ENCODE data around the gene SUGCT. TPM values are rescaled to one million over a fixed set of nuclear protein-coding genes. Genes with fewer than 3 reads are reported as not detected.

SUGCT gene
- total RNA-seq, 1 experiment from 2014 or later = 14.4 TPM

- in situ Hi-C loops (cut with HindIII; ENCODE audit: low pct_unique_long_range_greater_than_20kb, low sequenced_read_pairs) = no loop called here
- DNase-seq (ENCODE audit: low read depth, low spot score) = peak; percentile 80
Observed at GRCh38 chr7:40583667-40584444, 449.1 kb downstream of the SUGCT start.

GRCh38 chr7:40584667-40585433 lies 450.0 kb downstream of the SUGCT start:
- in situ Hi-C loops (cut with HindIII; ENCODE audit: low pct_unique_long_range_greater_than_20kb, low sequenced_read_pairs) = no loop called here
- DNase-seq (ENCODE audit: low read depth, low spot score) = peak; percentile 26

- in situ Hi-C loops (cut with HindIII; ENCODE audit: low pct_unique_long_range_greater_than_20kb, low sequenced_read_pairs) = no loop called here
- DNase-seq (ENCODE audit: low read depth, low spot score) = no peak
Observed at GRCh38 chr7:40586197-40586596, 451.4 kb downstream of the SUGCT start.

GRCh38 chr7:40587419-40587818 lies 452.6 kb downstream of the SUGCT start:
- in situ Hi-C loops (cut with HindIII; ENCODE audit: low pct_unique_long_range_greater_than_20kb, low sequenced_read_pairs) = no loop called here
- no peak for DNase-seq (ENCODE audit: low read depth, low spot score)

DNA sequence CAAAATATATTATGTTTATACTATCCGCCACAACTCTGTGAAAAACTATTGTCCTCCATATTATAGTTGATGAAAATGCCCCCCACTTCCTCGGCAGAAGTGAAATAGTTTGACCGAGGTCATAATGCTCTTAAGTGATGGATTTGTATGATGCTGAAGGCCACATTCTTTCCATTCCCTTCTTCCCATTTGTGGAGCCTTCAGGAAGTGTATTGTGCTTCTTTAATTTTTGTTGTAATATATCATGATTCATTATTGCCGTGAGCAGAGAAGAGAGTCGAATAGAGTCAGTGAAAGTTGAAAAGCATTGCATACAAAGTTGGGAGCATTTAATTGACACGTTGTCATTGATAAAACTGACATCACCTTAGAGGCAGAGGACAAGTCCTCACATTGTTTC lies 460.3 kb downstream of the SUGCT start:
- no peak for DNase-seq (ENCODE audit: low read depth, low spot score)
- in situ Hi-C loops (cut with HindIII; ENCODE audit: low pct_unique_long_range_greater_than_20kb, low sequenced_read_pairs) = no loop called here

DNA sequence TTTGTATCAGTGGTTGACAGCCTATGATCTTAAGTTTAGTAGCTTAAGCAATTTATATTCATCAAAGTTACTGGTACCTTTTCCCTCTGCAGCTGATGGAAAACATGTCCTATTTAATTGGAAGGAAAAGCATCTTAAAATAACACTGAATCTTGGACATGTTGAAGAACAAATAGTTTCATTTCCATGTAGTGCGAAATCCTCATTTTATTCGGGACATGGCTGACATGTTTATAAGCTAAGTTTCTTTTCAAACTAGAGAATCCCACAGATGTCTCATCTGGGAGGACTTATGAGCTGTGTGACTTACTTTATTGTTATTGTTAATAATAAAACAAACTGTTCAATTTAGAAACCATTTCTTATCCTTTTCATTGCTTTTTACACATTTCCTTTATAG lies 461.0 kb downstream of the SUGCT start:
- in situ Hi-C loops (cut with HindIII; ENCODE audit: low pct_unique_long_range_greater_than_20kb, low sequenced_read_pairs) = no loop called here
- no peak for DNase-seq (ENCODE audit: low read depth, low spot score)

DNA sequence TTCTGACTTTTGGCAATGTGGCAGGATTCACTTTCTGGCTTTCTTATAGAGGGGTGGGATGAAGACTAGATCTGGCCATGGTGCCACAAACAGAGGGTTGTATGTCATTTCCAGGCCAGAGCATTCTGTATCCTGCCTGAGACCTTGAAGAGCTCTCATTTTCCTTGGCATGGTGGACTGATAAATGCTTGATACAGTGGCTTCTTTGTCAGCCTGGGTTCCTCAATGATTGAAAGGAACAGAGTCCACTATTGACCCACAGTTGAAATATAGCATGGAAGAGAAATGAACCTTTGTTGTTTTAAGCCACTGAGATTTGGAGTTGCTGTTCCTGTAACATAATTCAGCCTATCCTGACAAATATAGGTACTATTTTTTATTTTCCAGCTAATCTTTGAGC lies 462.7 kb downstream of the SUGCT start:
- in situ Hi-C loops (cut with HindIII; ENCODE audit: low pct_unique_long_range_greater_than_20kb, low sequenced_read_pairs) = no loop called here
- DNase-seq (ENCODE audit: low read depth, low spot score) = peak; percentile 92

GRCh38 chr7:40598915-40599314 lies 464.1 kb downstream of the SUGCT start:
- DNase-seq (ENCODE audit: low read depth, low spot score) = no peak
- in situ Hi-C loops (cut with HindIII; ENCODE audit: low pct_unique_long_range_greater_than_20kb, low sequenced_read_pairs) = no loop called here

- DNase-seq (ENCODE audit: low read depth, low spot score) = no peak
- in situ Hi-C loops (cut with HindIII; ENCODE audit: low pct_unique_long_range_greater_than_20kb, low sequenced_read_pairs) = loop anchor here (25.0 kb wide), 1 partner anchor 263 kb away; no protein-coding TSS in a partner anchor
Observed at GRCh38 chr7:40599836-40600235, 465.0 kb downstream of the SUGCT start.

DNA sequence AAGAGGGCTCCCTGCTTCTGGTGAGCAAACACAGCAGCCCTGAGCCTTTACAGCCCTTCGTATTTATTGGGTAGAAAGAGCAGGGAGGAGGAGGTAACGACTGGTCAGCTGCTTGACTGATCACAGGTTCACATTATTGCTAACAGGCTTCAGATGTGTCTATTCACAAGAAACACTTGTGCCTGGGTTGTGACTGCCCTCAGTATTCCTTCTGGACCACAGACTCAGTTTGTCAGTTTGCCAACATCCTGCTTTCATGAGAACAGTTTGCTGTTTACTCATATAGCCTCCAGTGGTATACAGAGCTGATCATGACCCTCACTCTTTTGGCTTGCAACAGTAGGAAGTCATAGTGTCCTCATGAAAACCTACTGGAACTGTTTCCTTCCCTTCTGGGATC lies 467.5 kb downstream of the SUGCT start:
- DNase-seq (ENCODE audit: low read depth, low spot score) = peak; percentile 91
- in situ Hi-C loops (cut with HindIII; ENCODE audit: low pct_unique_long_range_greater_than_20kb, low sequenced_read_pairs) = loop anchor here (25.0 kb wide), 1 partner anchor 265 kb away; no protein-coding TSS in a partner anchor

DNA sequence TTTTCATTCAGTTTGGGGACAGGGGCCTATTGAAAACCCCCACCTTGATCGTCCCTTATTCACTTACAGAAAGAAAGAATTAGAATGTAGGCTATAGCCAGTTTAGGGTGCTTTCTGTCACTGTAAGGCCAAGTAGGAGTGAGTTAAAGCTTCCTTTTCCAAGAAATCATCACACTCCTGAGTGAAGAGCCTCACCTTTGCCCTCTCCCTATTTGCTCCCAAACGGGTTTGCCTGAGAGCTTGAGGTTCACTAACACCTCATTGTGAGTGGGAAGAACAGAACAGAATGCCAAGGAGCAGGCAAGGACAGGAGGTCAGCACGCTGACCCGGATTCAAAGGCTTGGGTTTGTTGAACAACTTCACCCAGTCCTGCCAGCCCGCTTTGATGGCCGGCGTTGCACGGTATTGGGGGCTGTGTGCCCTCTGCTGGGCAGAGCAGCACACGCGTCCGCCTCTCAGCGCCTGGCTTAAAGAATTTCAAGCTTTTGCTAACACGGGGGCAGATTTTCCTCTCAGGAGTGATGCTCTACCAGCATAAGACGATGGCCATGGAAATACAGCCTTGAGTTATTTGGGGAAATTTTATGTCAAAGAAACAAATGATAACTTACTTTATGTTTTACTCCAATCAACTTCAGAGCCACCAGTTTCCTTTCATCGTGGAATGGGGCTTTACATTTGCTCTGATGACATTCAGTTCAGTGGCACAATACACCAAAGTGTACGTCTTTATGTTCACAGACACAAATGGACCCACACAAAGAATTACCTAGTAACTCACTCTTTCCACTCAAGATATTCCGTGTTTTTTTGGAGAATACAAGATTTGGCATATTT lies 470.0 kb downstream of the SUGCT start:
- in situ Hi-C loops (cut with HindIII; ENCODE audit: low pct_unique_long_range_greater_than_20kb, low sequenced_read_pairs) = loop anchor here (25.0 kb wide), 1 partner anchor 268 kb away; no protein-coding TSS in a partner anchor

GRCh38 chr7:40608321-40609075 lies 473.7 kb downstream of the SUGCT start:
- peak; percentile 22 for DNase-seq (ENCODE audit: low read depth, low spot score)

More for the DNA sequence above, 470.0 kb downstream of the SUGCT start:
- peak; percentile 81 for DNase-seq (ENCODE audit: low read depth, low spot score)

DNA sequence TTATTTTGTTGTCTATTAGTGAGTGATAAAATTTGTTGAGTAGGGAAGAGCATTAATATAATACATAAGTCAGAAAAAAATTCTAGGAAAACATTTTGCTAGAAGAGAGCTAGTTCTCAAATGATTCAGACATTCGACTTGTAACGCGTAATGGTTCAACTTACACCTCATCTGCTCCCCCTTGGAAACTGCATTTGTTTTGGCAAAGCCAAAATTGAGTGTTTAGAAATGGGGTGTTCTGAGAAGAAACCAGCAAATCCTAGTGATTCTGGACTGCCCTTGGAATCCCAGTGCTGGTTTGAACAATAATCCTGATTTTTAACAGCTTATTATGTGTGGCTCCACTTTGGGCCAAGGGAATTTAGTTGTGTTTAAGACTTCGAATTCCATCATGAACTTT lies 475.7 kb downstream of the SUGCT start:
- DNase-seq (ENCODE audit: low read depth, low spot score) = no peak
- in situ Hi-C loops (cut with HindIII; ENCODE audit: low pct_unique_long_range_greater_than_20kb, low sequenced_read_pairs) = loop anchor here (25.0 kb wide), 1 partner anchor 273 kb away; no protein-coding TSS in a partner anchor

More at GRCh38 chr7:40608321-40609075, 473.7 kb downstream of the SUGCT start:
- in situ Hi-C loops (cut with HindIII; ENCODE audit: low pct_unique_long_range_greater_than_20kb, low sequenced_read_pairs) = loop anchor here (25.0 kb wide), 1 partner anchor 271 kb away; no protein-coding TSS in a partner anchor

DNA sequence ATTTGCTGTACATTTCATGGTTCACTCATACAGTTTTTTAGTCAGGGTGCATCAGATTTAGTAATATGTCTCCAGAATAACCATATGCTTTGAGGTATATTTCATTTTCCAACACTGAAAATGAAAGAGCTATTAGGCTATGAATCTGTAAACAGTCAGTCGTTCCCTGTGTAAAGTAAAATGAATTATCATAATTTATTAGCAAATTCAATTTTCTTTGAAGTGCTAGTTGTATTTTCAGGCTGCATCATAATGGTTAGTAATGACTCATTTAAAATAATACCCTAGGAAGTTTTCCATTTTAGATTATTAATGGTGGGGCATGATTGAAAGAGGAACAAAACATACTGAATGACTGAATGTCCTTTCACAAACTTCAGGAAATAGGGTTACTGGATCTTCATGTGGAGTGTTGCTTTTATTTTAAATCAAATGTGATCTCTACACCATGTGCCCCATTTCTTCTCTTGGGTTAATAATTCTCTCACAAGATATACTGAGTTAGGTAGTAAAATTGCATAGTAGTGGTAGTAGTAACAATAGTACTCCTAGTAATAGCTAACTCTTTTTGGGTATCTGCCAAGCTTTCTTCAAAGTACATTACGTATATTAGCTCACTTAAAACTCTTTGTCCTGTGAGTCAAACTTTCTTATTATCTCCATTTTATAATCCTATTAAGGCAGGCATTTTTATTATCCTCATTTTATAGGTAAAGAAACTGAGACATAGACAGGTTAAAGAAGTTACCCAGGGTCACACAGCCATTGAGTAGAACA lies 476.5 kb downstream of the SUGCT start:
- in situ Hi-C loops (cut with HindIII; ENCODE audit: low pct_unique_long_range_greater_than_20kb, low sequenced_read_pairs) = loop anchor here (25.0 kb wide), 1 partner anchor 274 kb away; no protein-coding TSS in a partner anchor
- no peak for DNase-seq (ENCODE audit: low read depth, low spot score)

- no peak for DNase-seq (ENCODE audit: low read depth, low spot score)
- in situ Hi-C loops (cut with HindIII; ENCODE audit: low pct_unique_long_range_greater_than_20kb, low sequenced_read_pairs) = loop anchor here (25.0 kb wide), 1 partner anchor 275 kb away; no protein-coding TSS in a partner anchor
Observed at GRCh38 chr7:40612298-40612697, 477.5 kb downstream of the SUGCT start.

DNA sequence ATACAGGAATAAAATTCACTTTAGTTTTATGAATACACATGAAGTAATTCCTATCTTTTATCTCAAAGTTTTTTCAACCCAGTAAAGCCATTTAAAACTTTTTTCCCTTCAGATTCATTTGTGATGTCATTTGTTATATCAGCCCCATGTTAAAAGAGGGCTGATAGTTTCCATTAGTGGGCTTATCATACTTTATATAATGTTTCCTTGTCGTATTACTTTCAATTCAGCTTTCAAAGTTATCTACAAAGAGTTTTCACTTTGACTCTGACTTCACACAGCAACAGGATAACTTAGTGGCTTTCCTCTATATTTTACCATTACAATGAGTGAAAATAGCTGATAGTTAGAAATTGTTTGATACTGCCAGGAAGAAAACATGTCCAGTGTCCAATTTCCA lies 484.8 kb downstream of the SUGCT start:
- in situ Hi-C loops (cut with HindIII; ENCODE audit: low pct_unique_long_range_greater_than_20kb, low sequenced_read_pairs) = loop anchor here (25.0 kb wide), 1 partner anchor 282 kb away; no protein-coding TSS in a partner anchor
- no peak for DNase-seq (ENCODE audit: low read depth, low spot score)
